HG03159 (cell line): ENCODE data around the gene RHPN2.
"Not testable (repeated sequence)": the region's sequence is repeated elsewhere in the genome, so short reads cannot be mapped to it uniquely, and the experiment has no call there.

Experiments
- ATAC-seq: cut with Tn5 transposase; IDR thresholded peaks from one replicate; pipeline ENCODE4 v1.9.1; 2021; ENCODE audit warnings: mild to moderate bottlenecking, moderate library complexity; ENCODE audit not compliant: unreplicated experiment

Gene RHPN2

DNA sequence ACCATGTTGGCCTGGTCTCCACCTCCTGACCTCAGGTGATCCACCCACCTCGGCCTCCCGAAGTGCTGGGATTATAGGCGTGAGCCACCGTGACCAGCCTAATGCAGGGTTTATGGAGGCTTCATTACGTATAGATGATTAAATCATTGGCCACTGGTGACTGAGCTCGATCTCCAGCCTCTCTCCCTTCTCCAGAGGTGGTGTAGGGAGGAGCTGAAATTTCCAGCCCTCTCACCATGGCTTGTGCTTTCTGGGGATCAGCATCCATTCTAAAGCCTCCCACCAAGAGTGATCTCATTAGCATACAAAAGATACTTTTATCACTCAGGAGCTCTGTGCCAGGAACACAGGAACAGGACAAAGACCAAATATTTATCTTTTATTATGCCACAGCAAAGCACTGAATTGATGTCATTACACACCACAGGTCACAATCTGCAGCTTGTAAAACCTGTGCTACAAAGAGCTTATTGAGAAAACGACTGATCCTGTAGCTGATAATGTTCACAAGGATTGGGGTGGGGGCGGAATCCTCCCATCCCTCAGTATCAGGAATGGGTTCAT, 32.4 kb downstream of the RHPN2 start:
- no peak for ATAC-seq

DNA sequence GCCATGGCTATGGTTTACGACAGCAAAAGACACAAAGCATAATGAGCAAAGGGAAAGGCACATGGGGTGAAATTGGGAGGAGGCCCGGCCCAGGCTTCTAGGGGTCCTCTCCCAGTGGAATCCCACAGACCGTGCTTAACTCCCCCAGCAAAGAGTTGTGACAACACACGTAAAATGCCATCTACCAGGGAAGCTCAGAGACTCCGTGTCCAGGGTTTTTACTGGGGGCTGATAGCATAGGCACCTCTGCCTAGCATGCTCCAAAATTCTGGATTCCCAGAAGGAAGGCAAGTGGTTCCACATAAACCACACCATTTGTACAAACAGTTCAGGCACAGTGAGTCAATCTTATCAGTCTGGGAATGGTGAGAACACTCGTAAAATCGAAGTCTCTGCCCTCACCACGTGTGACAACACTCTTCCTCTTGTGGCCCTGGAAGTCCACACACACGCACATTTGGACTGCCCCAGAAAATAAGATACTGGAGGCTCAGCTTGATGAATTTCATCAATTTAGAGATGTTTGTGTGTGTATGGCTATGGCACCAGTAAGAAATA, 34.9 kb downstream of the RHPN2 start:
- ATAC-seq = no peak

DNA sequence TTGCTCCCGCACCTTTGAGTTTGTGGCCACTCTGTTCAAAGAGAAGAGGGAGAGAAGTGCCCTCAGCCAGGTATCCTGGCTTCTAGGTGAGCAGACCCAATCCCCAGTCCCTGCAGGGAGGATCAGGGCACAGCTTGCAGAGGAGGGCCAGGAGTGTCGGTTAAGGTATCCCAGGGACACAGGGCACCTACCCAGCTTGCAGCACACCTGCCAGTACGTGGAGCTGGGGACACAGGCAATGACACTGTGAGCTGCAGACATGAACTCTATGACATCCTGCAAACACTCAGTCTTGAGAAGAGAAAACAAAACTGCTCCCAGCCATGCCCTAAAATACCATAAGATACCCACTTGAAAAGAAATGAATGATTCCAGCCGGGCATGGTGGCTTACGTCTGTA, 38.1 kb downstream of the RHPN2 start:
- not testable (repeated sequence) for ATAC-seq

DNA sequence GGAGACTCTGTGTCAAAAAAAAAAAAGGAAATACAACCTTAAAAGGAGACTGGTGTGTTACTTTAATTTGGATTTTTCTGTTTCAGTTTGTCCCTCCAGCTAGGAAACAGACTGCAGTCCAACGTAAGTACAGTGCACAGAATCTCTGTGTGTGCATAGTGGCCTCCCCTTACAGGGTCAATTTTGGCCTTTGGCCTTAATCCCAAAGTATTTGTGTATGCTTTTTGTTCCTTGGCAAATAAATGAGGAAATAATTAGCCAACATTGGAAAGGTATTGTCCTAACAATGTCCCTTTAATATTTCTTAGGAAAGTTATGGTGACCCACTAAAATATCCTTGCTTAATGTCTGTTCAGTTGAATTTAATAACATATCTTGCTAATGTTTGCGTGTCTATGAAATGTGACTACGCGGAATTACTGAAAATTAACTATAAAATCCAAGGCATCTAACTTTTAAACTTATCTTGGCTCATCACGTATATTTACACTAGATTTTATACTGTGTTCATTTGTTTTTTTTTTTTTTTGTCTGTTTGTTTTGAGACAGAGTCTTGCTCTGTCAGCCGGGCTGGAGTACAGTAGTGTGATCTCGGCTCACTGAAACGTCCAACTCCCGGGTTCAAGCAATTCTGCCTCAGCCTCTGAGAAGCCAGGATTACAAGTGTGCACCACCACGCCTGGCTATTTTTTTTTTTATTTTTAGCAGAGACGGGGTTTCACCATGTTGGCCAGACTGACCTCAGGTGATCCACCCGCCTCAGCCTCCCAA, 39.0 kb downstream of the RHPN2 start:
- ATAC-seq = not testable (repeated sequence)

DNA sequence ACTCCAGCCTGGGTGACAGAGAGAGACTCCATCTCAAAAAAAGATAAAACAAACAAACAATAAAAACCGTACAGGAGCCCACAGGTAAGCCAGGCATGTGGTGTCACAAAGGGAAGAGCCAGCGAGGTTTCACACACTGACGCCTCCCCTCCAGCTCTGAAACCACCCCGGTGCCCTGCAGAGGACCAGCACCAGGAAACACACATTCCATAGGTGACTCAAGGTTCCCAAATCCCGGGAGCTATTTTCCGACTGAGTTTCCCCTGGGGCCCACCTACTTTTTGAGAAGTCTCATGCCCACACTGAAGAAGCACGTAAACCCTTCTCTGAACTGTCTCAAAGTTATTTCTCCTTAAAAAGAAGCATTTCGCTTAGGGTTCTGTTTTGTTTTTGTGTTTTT, 40.3 kb downstream of the RHPN2 start:
- no peak for ATAC-seq

DNA sequence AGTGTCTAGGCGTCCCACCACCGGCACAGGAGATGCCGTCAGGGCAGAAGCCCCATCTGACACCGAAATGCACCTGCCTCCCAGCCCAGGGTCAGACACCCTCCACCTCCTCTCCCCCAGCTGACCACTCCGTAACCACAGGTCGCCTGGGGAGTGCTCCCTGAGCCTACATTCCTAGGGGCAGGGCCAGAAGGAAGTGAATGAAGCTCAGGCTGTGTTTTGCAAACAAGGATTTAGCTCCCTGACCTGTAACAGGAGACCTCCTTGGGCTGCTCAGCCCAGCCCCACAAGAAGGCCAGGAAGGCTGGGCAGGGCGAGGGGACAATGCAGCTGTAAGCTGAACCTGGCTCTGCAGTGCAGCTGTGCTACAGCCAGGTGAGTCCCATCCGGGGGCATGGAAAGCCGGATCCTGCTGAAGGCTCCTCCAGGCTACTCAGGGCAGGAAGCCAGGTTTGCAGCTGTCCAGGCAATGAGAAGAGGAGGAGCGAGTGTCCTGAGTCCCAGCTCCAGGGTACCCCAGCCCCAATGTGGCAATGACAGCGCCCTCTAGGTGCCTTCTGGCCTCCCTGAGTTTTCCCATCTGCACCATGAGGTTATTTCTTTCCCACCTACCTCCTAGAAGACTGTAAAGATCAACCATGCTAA, 42.1 kb downstream of the RHPN2 start:
- ATAC-seq = no peak

DNA sequence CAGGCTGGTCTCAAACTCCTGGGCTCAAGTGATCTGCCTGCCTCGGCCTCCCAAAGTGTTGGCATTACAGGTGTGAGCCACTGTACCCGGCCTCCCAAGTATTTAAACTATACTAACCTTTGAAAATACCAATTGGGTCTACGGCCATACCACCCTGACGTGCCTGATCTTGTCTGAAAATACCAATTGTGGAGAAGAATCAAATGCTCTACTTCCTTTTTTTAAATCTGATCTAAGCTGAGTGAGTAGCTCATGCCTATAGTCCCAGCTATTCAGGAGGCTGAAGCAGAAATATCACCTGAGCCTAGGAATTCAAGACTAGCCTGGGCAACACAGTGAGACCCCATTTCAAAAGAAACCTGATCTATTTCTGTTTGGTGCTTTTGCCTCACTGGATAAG, 53.8 kb downstream of the RHPN2 start:
- not testable (repeated sequence) for ATAC-seq

DNA sequence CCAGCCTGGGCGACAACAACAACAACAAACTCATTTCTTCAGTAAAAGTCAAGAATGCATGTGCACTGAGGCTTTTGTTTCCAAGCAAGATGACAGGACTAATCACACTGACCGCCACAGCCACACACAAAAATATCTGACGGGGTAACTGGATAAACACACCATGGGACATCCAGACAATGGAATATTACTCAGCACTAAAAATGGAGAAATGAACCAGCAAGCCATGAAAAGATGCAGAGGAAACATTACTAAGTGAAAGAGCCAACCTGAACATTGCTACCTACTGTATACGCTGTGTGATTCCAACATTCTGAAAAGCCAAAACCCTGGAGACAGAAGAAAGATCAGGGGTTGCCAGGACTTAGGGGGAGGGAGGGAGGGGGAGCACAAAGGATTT, 56.0 kb downstream of the RHPN2 start:
- no peak for ATAC-seq

DNA sequence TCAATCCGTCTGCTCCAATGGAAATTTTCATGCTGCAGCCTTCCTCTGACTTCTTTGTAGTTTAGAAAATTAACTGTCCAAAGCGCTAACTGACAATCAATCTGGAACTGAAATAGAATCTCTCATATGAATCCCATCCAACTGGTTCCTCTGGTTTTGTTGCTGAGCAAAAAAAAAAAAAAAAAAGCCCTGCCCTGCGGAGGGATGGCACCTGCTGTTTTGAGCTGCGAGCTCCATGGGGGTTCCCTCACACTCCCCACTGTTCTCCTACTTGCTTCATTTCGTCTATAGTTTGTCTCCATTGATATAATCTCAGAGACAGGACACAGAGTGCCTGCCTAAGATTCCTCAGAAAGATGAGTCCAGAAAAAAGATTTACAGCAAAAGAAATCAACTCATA, 59.2 kb downstream of the RHPN2 start:
- no peak for ATAC-seq

DNA sequence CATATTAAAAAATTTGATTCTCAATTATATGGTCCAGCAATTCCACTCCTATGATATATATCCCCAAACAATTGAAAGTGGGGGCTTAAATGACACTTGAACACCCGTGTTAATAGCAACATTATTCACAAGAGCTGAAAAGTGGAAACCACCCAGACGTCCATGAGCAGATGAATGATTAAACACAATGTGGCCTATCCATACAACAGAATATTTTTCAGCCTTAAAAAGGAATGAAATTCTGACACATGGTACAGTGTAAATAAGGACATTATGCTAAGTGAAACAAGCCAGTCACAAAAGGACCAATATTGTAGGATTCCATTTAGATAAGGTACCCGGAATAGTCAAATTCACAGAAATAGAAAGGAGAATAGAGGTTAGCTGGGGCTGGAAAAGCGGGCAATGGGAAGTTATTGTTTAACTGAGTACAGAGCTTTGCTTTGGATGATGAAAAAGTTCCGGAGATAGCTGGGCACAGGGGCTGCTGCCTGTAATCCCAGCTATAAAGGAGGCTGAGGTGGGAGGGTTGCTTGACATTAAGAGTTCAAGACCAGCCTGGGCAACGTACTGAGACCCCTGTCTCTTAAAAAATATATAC, 61.2 kb downstream of the RHPN2 start:
- ATAC-seq = not testable (repeated sequence)

DNA sequence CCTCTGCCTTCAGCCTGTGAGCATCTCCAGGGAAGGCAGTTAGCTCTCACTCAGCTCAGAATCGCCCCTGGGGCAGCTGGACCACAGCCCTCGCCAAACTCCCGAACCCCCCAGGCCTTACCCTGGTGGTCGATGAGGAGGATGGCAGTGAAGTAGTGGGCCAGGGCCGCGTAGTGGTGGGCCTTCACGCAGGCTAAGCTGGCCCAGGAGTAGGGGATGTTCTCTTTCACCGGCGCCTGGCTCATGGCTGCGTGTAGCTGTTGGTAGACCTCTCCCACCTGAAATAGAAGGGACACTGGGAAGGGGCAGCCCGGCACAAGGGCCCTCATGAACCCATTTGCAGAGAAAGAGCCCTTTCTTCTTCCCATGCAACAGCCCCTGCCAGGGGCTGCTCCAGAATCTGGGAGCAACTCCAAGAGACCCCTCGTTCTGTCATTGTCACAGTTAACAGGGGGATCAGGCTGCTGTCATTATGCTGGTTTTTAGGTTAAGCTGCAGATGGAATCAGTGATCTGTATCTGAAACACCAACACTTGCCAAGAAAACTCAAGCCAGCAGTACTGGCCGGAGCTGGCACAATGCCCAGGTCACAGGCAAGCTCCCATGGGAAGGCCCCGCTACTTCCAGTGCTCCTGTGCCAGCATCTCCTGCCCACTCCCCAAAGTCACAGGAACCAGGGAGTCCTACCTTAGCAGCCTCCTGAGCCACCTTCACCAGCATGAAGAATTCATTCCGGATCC, 62.4 kb downstream of the RHPN2 start:
- not testable (repeated sequence) for ATAC-seq

DNA sequence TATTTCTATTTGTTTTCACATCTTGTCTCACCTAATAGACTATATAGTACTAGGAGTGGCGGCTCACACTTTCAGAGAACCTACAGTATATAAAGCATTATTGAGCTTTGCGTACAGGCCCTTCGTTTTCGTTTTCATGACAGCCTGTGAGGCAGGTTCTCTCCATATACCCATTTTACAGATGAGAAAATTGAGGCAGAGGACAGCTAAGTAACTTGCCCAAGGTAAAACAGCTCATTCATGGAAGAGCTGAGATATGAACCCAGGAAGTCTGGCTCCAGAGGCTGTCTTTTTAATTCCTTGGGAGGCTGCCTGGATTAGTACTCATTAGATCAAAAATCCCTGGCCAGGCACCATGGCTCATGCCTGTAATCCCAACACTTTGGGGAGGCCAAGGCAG, 63.8 kb downstream of the RHPN2 start:
- no peak for ATAC-seq

DNA sequence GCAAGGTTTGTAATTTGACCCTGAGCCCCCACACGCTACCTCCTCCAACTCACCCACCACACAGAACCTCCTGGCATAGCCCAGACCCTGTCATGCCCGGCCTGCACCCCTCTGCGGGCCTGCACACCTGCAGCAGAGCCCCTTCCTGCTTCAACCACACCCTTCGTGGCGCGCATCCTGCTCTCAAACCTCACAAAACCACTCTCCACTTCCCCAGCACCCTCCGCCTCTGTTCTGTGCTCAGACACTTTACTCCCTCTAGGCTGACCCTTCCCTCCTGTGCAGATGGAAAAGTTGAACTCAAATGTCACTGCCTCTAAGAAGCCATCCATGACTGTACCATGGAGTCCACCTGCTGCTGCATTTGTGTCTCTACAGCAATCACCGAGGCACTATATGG, 64.2 kb downstream of the RHPN2 start:
- no peak for ATAC-seq

DNA sequence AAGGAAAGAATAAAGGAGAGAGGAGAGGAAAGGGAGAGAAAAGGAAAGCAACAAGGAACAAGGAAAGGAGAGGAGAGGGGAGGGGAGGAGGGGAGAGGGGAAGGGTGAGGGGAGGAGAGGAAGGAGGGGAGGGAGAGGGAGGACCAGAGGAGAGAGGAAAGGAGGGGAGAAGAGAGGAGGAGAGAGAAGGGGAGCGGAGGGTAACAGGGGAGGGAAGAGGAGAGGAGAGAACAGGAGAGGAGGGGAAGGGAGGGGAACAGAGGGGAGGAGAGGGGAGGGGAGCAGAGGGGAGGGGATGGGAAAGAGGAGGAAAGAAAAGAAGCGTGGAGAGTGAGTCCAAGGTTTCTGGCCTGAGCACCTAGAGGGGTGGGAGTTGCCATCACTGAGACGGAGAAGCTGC, 66.0 kb downstream of the RHPN2 start:
- no peak for ATAC-seq

DNA sequence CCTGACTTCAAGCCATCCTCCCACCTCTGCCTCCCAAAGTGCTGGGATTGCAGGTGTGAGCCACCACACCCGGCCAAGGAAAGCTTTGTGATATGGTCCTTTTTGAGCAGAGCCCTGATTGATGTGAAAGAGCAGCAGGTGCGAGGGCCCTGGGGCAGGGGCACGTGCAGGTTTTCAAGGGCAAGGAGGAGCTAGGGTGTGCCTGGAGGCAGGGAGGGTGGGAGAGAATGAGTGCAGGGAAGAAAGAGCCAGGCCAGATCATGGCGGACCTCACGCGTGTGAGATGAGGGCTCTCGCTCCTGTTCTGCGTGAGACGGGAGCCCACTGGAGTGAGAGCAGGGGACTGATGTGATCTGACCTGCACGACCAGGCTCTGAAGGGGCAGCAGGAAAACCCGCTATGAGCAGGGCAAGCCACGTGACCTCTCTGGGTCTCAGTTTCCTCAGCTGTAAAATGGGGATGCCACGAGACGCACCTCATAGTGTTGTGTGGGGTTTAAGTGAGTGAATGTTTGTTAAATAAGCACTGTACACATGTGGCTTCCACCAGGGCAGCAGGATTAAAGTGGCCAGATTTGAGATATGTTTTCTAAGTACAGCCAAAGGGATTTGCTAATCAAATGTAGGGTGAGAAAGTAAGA, 66.9 kb downstream of the RHPN2 start:
- no peak for ATAC-seq

DNA sequence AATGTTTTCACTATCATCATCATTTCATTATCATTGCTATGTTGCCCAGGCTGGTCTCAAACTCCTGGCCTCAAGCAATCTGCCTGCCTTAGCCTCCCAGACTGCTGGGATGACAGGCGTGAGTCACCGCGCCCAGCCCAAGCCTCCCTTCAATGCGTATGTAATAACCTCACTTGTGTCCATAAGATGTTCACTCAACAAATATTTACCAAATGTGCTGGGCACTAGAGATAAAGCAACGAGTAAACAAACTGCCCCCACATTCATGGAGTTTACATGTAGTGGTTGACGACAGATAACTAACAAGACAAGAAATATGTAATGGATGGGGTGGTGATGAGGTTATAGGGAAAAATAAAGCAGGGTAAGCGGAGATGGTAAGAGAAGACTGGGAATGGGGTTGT, 67.6 kb downstream of the RHPN2 start:
- not testable (repeated sequence) for ATAC-seq

DNA sequence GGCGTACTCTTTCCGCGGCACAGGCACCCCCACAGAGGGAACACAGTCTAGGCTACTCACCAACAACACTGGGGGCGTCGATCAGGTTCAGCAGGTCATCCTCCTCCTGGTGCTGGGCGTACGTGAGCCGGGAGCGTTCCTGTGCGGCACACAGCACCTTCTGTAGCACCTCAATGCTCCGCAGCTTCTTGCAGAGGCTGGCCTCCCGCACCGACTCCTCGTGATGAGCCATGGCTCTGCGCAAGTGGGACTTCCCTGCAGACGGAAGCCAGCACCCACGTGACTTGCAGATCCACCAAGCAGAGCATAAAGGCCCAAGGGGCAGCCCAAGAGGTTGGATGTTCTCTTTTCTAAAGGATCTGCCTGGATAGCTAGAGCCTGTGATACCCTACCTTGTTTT, 68.7 kb downstream of the RHPN2 start:
- ATAC-seq = not testable (repeated sequence)

DNA sequence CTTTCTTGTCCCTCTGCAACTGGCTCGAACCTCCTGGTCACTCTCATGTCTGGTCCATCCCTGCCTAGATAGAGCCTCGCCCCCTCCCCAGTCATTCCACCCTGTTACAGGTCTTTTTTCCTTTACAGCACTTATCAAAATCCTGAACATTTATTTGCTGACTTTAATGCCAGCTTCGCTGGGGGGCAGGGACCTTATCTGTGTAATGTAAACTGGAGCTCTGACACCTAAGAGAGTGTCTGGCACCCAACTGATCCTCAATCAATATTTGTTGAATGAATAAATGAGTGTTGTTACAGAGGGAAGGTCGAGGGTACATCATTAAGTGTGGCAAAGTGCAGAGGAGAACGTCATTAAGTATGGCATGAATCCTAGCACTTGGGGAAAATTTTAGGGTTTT, 76.0 kb downstream of the RHPN2 start:
- ATAC-seq = no peak

DNA sequence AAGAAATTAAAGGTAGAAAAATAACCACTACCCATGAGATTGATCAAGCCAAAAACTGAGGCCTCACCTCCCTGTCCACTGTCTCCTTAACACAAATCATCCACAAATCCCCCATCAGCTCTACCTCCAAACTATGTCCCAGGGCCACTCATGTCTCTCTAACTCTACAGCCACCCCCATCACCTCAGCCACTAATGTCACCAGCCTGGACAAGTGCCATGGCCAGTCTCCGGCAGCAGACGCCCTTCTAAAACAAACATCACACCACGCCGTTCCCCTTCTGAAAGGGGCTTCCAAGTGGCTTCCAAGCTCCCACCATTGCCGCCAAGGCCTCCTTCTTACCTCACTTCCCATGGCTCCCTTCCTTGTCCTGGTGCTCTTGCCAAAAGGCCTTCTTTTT, 76.4 kb downstream of the RHPN2 start:
- not testable (repeated sequence) for ATAC-seq

DNA sequence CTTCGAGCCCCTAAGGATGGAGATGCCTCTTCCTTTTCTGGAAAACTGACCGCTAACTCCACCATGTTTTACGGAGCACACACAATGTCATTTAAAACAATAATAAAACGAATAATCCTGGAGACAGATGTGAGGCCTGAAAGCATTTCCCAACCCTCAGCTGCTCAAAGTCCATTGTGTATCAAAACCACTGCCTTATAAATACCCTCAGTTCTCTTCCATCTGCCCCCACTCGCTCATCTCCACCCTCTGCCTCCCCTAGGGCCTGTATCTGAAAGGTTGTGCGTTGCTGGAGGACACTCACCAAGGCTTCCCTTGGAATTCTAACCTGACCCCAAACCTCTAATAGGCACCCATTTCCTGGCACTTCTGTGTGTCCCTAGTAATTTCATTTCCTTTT, 82.2 kb downstream of the RHPN2 start:
- ATAC-seq = not testable (repeated sequence)
